Glomerular endothelial cell (primary cell): ENCODE results near the gene PAX6. TPM values are rescaled to one million over a fixed set of nuclear protein-coding genes. Genes with fewer than 3 reads are reported as not detected.

Experiments
- DNase-seq: peaks from one replicate; pipeline ENCODE4 v3.0.0-alpha.2; 2011; ENCODE audit warnings: low read depth, low spot score; ENCODE audit errors: extremely low read depth
- total RNA-seq: library from RNA; depleted of rRNA; stranded (reverse); fragments of >200 nt; gene quantifications from 2 replicates; pipeline ENCODE4 v1.2.3, GENCODE V29; 2015

PAX6 gene
- total RNA-seq, 1 donor from 2014 or later = not detected

GRCh38 chr11:31822927-31823643, 12.0 kb upstream of the PAX6 start:
- no peak for DNase-seq

GRCh38 chr11:31822175-31822926, 11.2 kb upstream of the PAX6 start:
- DNase-seq = no peak

- no peak for DNase-seq
Observed at GRCh38 chr11:31821766-31822165, 10.6 kb upstream of the PAX6 start.

- DNase-seq = no peak
Observed at GRCh38 chr11:31821235-31821764, 10.2 kb upstream of the PAX6 start.

GRCh38 chr11:31820438-31820818, 9.3 kb upstream of the PAX6 start:
- DNase-seq = no peak

GRCh38 chr11:31819621-31820437, 8.7 kb upstream of the PAX6 start:
- no peak for DNase-seq

- no peak for DNase-seq
Observed at GRCh38 chr11:31818874-31819331, 7.8 kb upstream of the PAX6 start.

- DNase-seq = no peak
Observed at GRCh38 chr11:31818425-31818755, 7.3 kb upstream of the PAX6 start.

- no peak for DNase-seq
Observed at GRCh38 chr11:31817621-31818424, 6.7 kb upstream of the PAX6 start.

- DNase-seq = no peak
Observed at GRCh38 chr11:31817054-31817620, 6.0 kb upstream of the PAX6 start.

GRCh38 chr11:31816468-31817053, 5.4 kb upstream of the PAX6 start:
- DNase-seq = no peak

GRCh38 chr11:31815711-31816467, 4.8 kb upstream of the PAX6 start:
- no peak for DNase-seq

GRCh38 chr11:31814176-31814868, 3.2 kb upstream of the PAX6 start:
- DNase-seq = no peak

GRCh38 chr11:31813391-31814175, 2.5 kb upstream of the PAX6 start:
- no peak for DNase-seq

GRCh38 chr11:31812383-31813381, 1.6 kb upstream of the PAX6 start:
- DNase-seq = no peak
